ENCODE measurements around the gene KIFBP.

KIFBP gene

DNA sequence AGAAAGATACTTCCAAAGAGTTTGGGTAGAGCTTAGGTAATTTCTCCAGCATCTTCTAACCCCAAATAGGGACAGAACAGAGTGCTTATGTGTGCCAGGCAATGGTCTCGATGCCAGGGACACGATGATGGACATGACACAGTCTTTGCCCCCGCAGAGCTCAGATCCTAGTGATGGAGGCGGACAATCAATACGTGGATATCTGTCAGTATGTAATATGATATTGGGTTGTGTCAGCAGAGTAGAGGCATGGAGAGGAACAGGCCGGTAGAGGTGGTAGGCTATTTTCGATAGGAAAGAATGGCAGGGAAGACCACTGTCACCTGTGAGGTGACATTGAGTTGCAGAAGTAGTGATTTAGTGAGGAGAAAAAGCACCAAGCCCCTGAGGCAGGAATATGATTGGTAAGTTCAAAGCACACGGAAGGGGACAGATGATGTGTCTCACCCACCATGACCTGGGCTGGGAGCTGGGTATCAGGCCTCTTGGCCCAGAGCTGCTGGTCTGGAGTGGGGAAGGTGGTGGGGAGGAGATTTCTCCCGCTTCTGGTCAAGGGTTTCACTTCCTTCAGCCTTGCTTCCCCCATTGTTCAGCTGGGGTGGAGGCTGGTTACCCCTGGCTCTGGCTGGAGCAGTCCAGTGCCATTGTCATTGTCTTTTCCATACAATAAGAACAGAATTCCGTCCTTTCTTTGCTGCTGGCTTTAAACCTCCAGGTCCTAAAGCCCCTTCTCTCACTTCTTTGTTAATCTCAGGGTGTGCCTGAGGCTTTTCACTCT is 63.3 kb downstream of the KIFBP start:
- DNase-seq (ENCODE audit: low spot score), result no peak

DNA sequence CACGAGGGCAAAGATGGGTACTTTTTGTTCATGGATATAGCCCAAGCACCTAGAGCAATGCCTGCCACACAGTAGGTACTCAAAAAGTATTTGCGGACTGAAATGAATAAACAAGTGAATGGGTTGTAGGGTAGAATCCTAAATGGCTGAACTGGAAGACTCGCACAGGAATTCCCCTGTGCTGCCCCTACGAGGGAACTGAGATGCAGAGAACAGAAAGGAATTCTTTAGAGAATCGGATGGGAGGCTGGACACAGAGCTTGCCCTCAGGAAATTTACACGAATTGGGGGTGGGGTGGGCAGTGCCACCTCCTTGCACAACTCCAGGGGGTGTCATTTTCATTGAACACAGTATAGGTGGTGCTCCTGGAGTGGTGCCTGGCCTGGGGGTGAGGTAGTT is 64.1 kb downstream of the KIFBP start:
- no peak for DNase-seq (ENCODE audit: low spot score)

DNA sequence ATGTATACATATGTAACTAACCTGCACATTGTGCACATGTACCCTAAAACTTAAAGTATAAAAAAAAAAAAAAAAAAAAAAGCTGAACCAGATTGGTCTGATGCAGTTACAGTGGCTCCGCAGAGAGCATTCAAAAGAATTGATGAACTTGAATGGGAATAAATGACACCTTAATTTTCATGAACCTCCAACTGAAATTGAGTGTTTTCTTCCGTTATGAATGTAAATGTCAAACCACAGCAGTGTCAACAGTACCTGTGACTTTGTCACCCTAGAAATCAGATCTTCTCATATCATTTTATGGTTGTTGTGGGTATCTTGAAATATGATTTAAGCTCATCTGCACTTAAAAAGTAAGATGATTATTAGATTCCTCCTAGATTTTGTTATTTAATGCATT is 66.6 kb downstream of the KIFBP start:
- no peak for DNase-seq (ENCODE audit: low spot score)

DNA sequence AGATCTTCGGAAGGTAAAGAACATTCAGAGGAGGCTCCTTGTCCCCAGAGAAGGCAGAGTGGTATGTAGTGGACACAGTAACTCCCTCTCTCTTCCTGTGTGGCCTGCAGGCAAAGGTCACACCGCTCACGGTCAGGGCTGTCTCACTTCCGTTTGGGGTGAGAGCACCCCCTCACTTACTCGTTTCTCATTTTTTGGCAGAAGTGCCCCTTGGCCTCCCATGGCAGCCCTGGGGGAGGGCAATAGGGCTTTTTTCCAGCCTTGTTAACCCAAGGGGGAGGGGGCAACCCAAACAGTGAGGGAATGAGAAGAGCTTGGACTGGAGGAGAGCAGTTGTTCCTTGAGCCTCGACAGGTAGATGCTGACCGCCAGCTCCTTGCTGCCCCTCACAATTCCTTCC is 67.5 kb downstream of the KIFBP start:
- no peak for DNase-seq (ENCODE audit: low spot score)

DNA sequence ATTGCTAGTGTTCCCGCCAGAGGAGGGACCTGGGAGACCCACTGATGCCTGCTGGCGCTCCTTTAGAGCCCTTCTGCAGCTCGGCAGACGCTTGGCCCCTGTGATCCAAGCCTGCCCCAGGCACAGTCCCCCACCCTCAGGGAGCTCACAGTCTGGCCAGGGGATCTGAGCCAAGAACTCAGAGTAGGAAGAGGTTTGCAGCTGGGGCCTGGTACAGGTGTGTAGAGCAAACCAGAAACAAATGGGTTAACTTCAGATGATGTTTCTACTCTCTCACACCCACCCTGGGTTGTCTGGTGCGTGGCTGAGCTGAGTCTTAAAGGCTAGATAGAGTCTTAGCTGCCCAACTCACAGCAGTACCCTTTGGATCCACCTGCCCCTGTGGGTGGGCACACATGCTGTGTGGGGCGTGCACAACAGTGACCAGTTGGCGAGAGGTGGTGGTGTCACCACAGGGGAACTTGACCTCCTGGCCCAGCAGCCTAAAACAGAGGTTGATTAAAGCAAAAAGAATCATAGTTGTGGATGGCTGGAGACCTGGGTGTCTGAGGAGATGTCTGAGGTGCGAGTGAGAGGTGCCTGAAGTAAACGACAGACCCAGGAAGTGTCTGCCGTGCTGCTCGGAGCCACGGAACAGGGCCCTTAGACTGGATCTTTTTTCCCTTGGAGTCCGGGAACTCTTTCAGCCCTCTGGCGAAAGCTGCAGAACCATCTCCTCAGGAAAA is 68.1 kb downstream of the KIFBP start:
- no peak for DNase-seq (ENCODE audit: low spot score)

DNA sequence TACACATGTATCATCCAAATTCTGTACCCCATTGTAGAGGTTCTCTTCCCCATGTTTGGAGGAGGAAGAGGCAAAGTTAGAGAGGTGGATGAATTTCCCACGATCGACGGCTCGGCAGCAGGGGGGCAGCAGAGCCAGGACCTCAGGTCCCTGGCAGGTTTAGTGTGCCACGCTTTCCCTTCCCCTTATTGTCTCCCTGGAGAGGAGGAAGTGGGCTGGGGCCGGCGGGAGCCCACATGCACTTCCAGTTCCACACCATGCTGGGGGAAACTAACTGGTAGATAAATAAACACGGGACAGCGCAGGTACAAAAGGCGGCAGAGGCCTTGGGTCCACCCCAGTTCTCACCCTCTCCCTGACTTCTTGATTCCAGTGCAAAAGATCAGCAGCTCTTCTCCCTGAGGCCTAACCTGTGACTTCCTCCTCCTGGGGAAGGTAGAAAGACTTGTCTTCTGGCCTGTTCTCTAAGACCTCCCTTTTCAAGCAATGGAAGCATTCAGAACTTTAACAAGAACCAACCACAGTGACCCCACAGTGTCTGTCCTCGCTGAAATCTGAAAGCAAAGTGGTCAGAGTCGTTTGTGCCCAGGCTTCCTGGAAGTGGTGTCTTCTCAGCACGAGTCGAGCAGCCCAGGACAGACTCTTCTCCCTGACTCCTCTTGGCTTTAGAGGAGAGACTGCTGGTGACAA is 68.8 kb downstream of the KIFBP start:
- no peak for DNase-seq (ENCODE audit: low spot score)

DNA sequence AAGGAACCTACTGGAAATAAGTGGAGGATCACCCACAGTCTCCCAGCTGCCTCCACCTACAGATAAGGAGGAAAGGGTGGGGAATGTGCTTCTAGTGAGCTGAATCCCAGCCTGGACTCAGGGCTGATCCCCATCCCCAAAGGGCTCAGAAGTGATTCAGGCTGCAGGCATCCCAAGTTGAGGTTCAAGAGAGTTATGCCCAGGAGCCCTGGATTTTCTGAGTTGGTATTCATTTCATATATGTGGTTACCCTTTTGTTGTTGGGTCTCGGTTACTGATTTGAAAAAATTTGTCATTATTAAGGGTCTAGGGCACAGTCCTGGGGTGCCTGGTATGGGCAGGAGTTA is 69.3 kb downstream of the KIFBP start:
- no peak for DNase-seq (ENCODE audit: low spot score)

DNA sequence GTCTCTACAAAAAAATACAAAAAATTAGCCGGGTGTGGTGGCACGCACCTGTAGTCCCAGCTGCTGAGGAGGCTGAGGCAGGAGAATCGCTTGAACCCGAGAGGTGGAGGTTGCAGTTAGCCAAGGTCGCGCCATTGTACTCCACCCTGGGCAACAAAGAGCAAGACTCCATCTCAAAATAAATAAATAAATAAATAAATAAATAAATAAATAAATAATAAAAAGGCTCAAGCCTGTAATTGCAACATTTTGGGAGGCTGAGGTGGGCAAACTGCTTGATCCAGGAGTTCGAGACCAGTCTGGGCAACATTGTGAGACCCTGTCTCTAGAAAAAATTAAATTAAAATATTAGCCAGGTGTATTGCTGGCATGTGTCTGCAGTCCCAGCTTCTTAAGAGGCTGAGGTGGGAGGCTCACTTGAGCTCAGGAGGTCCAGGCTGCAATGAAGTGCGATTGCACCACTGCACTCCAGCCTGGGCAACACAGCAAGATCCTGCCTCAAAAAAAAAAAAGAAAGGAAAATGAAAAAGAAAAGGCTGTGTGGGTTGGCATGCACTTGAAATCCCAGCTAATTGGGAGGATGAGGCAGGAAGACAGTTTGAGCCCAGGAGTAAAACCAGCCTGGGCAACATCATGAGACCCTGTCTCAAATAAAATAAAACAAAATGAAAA is 71.7 kb downstream of the KIFBP start:
- DNase-seq (ENCODE audit: low spot score), result no peak

DNA sequence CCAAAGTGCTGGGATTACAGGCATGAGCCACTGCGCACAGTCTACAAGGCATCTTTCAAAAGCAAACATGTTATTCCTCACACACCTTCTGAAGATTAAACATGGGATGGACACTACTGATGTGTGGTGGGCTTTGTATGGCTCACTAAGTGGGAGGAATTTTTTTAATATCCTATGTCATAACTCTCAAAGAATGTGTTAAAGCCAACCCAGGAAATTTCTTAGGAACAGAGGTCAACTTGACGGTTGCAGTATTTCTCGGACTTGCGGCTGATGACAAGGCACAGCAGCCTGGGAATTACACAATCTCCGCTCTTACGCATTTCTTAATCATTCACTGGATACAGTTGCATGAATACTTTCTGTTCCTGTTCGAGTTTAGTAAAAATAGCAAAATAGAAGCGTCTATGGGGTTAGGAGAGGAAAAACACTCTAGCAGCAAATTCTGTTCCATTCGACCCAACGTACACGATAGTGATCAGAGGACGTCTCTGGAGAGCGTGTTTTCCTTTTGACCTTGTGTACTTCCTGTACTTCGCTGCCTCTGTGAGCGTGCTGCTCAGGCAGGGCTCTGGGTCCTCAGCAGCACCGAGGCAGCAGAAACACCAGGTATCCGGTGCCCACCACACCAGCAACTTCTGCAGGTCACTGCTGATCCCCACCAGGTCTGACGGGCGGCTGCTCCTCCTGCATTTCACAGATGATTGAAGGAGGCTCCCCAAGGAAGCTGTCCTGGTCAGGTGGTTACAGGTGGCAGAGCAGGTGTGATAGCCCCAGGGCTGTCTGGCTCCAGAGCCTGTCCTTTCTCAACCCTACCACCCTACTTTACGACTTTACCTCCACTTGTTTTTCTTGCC is 72.9 kb downstream of the KIFBP start:
- DNase-seq (ENCODE audit: low spot score), result peak; percentile 85

DNA sequence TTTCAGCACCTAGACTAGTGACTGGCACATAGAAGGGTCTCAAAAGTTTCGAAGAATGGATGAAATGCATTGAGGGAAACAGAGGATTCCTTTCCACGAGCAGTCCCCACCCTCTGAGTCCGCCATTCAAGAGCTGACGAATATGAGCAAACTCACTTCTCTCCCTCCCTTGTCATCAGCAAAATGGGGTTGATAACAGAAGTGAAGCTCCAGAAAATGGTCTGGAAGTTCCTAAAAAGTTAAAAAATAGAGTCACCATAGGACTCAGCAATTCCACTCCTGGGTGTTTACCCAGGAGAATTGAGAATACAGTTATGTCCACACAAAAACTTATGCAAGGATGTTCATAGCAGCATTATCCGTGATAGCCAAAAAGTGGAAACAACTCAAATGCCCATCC is 74.3 kb downstream of the KIFBP start:
- no peak for DNase-seq (ENCODE audit: low spot score)

DNA sequence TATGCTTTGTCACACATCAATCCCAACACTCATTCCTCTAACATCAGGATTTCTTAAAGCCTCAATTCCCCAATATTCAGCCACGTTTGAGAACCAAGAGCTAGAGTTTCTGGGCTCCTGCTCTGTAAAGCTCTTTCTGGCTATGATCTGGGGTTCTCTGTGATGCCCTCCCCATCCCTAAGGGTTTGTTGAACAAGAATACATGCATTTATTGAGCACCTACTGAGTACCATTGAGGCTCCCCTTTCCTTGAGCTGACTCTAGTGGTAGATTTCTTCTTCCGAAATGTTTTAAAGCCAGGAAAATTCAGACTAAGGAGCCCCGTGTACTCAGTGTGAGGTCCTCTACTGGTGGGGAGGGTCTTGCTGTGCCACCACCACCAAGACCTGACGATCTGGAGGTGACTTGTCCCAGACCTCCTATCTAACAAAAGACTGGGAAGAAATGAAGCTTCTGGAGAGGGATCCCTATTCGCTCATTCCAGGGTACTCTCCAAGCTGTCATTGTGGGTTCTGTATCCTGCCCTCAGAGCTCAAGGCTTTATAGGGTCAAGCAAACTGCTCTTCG is 76.2 kb downstream of the KIFBP start:
- DNase-seq (ENCODE audit: low spot score), result no peak

DNA sequence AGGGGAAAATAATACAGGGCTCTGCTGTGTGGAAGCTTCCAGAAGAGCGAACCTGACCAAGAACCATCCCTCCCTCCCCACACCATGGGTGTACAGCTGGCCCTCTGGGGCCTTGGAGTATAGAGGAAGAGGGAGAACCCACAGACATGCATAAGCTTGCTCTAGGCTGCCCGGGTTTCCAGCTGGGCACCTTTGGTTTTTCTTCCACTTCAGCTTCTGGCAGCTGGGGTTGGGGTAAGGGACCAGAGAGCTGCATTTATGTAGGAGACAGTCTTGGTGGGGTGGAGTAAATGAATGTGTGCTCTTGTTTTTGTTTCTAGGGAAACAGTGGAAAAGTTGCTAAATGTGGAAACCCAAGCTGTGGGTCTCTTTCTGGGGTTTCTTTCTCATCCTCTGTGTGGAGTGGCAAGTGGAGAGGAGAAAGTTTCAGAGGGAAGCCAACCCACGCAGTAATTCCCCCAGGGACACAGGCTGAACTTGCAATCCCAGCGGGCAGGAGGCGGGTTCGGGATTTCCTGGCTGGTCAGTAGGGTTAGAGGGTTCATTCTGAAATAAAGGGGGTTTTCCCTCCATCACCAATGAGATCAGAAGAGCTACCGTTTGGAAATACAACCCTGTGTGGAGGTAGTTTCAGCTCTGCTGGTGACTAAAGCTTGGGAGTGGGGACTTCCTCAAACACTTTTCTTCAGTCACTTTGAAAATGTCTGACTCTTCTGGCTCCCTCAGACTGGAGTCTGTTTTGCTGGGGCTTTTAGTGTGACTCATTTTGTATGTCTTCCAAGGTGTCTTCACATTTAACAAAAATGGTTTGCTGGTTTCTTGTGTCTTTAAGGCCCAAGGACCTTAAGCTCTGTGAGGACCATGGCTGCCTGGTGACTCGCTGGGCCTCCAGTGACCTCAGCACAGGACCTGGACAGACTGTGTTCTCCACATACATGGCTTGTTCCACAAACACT is 77.1 kb downstream of the KIFBP start:
- no peak for DNase-seq (ENCODE audit: low spot score)

Measured in RKO (cell line).